GM12865 (cell line): ENCODE measurements around the gene GMNN.
"Not testable (repeated sequence)": the region's sequence is repeated elsewhere in the genome, so short reads cannot be mapped to it uniquely, and the experiment has no call there.

Source experiments
- DNase-seq: peaks from one replicate; pipeline ENCODE4 v3.0.0; 2010; ENCODE audit warnings: low read depth
- H3K4me3 ChIP-seq: 2 replicates; pipeline ENCODE4 v1.5.1; 2011; ENCODE audit warnings: mild to moderate bottlenecking, low read depth, low read length, control low read depth
- CTCF ChIP-seq: IDR thresholded peaks from 2 replicates; pipeline ENCODE4 v1.5.1; 2011; ENCODE audit warnings: low read length, control low read depth, low read depth, inconsistent platforms; ENCODE audit not compliant: insufficient read depth; ENCODE audit errors: missing control alignments

Gene GMNN

GRCh38 chr6:24743265-24743943 is 31.3 kb upstream of the GMNN start:
- peak; percentile 81 for DNase-seq
- TF ChIP-seq CTCF = no peak
- no peak overlapping the region; the same call in 1 of the 2 replicates for H3K4me3 ChIP-seq

GRCh38 chr6:24743944-24744335 is 30.8 kb upstream of the GMNN start:
- peak; percentile 55 for DNase-seq
- no peak overlapping the region for H3K4me3 ChIP-seq
- TF ChIP-seq CTCF = no peak

- no peak for DNase-seq
- no peak for TF ChIP-seq CTCF
Measured at GRCh38 chr6:24744911-24745310, 29.8 kb upstream of the GMNN start.

GRCh38 chr6:24749297-24749696 is 25.4 kb upstream of the GMNN start:
- no peak for TF ChIP-seq CTCF
- DNase-seq = no peak
- no peak overlapping the region for H3K4me3 ChIP-seq

More at GRCh38 chr6:24744911-24745310, 29.8 kb upstream of the GMNN start:
- no peak overlapping the region for H3K4me3 ChIP-seq

GRCh38 chr6:24750878-24751277 is 23.9 kb upstream of the GMNN start:
- H3K4me3 ChIP-seq, DNase-seq: not testable (repeated sequence)

- no peak for DNase-seq
- no peak overlapping the region for H3K4me3 ChIP-seq
- TF ChIP-seq CTCF = no peak
Measured at GRCh38 chr6:24752503-24752902, 22.2 kb upstream of the GMNN start.

GRCh38 chr6:24752917-24753492 is 21.7 kb upstream of the GMNN start:
- no peak for TF ChIP-seq CTCF
- H3K4me3 ChIP-seq = no peak overlapping the region
- no peak for DNase-seq
